ENCODE measurements around the gene SYT10. TPM values are rescaled to one million over a fixed set of nuclear protein-coding genes. Genes with fewer than 3 reads are reported as not detected.
"Not testable (repeated sequence)": the region's sequence is repeated elsewhere in the genome, so short reads cannot be mapped to it uniquely, and the experiment has no call there.

SYT10 gene
- total and polyA plus RNA-seq, 10 donors, result 0.03 TPM; not detected in 9

GRCh38 chr12:33357181-33357580 is 82.4 kb downstream of the SYT10 start:
- 81 to 97% (median 86%) methylated on average over 2 of the region's 2 CpGs for WGBS, 5 donors
- intact Hi-C loops (cut with DNase I; ENCODE audit: low total_unique reads), result no loop called here

GRCh38 chr12:33349791-33350190 is 89.8 kb downstream of the SYT10 start:
- intact Hi-C loops (cut with DNase I; ENCODE audit: low total_unique reads), result no loop called here
- H3K27ac ChIP-seq, result no peak overlapping the region
- TF ChIP-seq POLR2A (IDR thresholded peaks at IDR 0.05) (no peak), CTCF (IDR thresholded peaks at IDR 0.05 in 8 of 11, conservative IDR thresholded peaks at IDR 0.05 in 3 of 11) (no peak), POLR2AphosphoS5 (IDR thresholded peaks at IDR 0.05) (no peak)
- H3K27me3 ChIP-seq (replicated peaks in 1 of 7), result no peaks in the 10 kb centered on the region
- H3K36me3 ChIP-seq, result no peaks in the 10 kb centered on the region
- H3K9me3 ChIP-seq, result peaks cover 0 to 9% (median 0%) of the 10 kb centered on the region in 8 donors
- H3K4me3 ChIP-seq, result no peak overlapping the region
- no peaks in the 10 kb centered on the region for H3K4me1 ChIP-seq
- DNase-seq, result no peak

More at GRCh38 chr12:33357181-33357580, 82.4 kb downstream of the SYT10 start:
- TF ChIP-seq CTCF (IDR thresholded peaks at IDR 0.05 in 8 of 11, conservative IDR thresholded peaks at IDR 0.05 in 3 of 11), result no peak
- TF ChIP-seq POLR2AphosphoS5 (IDR thresholded peaks at IDR 0.05), result no peak
- no peak for TF ChIP-seq POLR2A (IDR thresholded peaks at IDR 0.05)
- Histone ChIP-seq H3K9me3 (no peaks in the 10 kb centered on the region), H3K4me1 (no peaks in the 10 kb centered on the region), H3K27ac (no peak overlapping the region), H3K36me3 (no peaks in the 10 kb centered on the region), H3K27me3 (replicated peaks in 1 of 7) (no peaks in the 10 kb centered on the region), H3K4me3 (no peak overlapping the region)
- no peak for DNase-seq

GRCh38 chr12:33331961-33332398 is 107.6 kb downstream of the SYT10 start:
- intact Hi-C loops (cut with DNase I; ENCODE audit: low total_unique reads); H3K4me1 ChIP-seq; H3K4me3 ChIP-seq; H3K27ac ChIP-seq; H3K9me3 ChIP-seq; H3K36me3 ChIP-seq; H3K27me3 ChIP-seq (replicated peaks in 1 of 7); DNase-seq: not testable (repeated sequence)
- WGBS, 5 donors, result 82 to 95% (median 88%) methylated on average over 14 to 15 of the region's 15 CpGs

GRCh38 chr12:33330940-33331339 is 108.7 kb downstream of the SYT10 start:
- H3K27ac ChIP-seq, result no peak overlapping the region
- no peak for DNase-seq
- peaks cover 0 to 5% (median 0%) of the 10 kb centered on the region in 8 donors for H3K9me3 ChIP-seq
- no peak for TF ChIP-seq POLR2A (IDR thresholded peaks at IDR 0.05)
- TF ChIP-seq CTCF (IDR thresholded peaks at IDR 0.05 in 8 of 11, conservative IDR thresholded peaks at IDR 0.05 in 3 of 11), result no peak
- TF ChIP-seq POLR2AphosphoS5 (IDR thresholded peaks at IDR 0.05), result no peak
- no peaks in the 10 kb centered on the region for H3K27me3 ChIP-seq (replicated peaks in 1 of 7)
- WGBS, 5 donors, result 69 to 84% (median 72%) methylated on average over 2 of the region's 2 CpGs
- H3K4me1 ChIP-seq, result no peaks in the 10 kb centered on the region
- H3K36me3 ChIP-seq, result no peaks in the 10 kb centered on the region
- H3K4me3 ChIP-seq, result no peak overlapping the region
- intact Hi-C loops (cut with DNase I; ENCODE audit: low total_unique reads), result no loop called here

Measured in spleen (tissue), 11 donors.